IPS DF 6.9 (cell line): ENCODE data around the gene VAC14.
"Not testable (repeated sequence)": the region's sequence is repeated elsewhere in the genome, so short reads cannot be mapped to it uniquely, and the experiment has no call there.

Experiments
- DNase-seq: peaks from one replicate; pipeline ENCODE4 v3.0.0-alpha.2; 2013; ENCODE audit warnings: low read depth, low spot score
- H3K27ac ChIP-seq: one replicate; pipeline ENCODE4 v1.5.1; 2013; ENCODE audit warnings: low read length, control low read depth
- H3K27me3 ChIP-seq: 2 replicates; pipeline ENCODE4 v1.6.1; 2013; ENCODE audit warnings: mild to moderate bottlenecking, low read length; ENCODE audit not compliant: control insufficient read depth, insufficient read depth
- H3K36me3 ChIP-seq: 2 replicates; pipeline ENCODE4 v1.6.1; 2013; ENCODE audit warnings: low read length; ENCODE audit not compliant: control insufficient read depth, insufficient read depth
- H3K4me1 ChIP-seq: 2 replicates; pipeline ENCODE4 v1.6.1; 2013; ENCODE audit warnings: low read length; ENCODE audit not compliant: control insufficient read depth, insufficient read depth
- H3K4me3 ChIP-seq: 2 replicates; pipeline ENCODE4 v1.5.1; 2013; ENCODE audit warnings: mild to moderate bottlenecking, low read length
- H3K9me3 ChIP-seq: 2 replicates; pipeline ENCODE4 v1.6.1; 2013; ENCODE audit warnings: low read length, inconsistent platforms; ENCODE audit not compliant: control insufficient read depth, insufficient read depth
- WGBS: extraction: QIAGEN DNeasy Blood & Tissue Kit; methylation state at CpG from one replicate; pipeline ENCODE4 v1.1.7; 2013; ENCODE audit warnings: mixed read lengths, missing lambda C conversion rate; ENCODE audit not compliant: insufficient read length, insufficient coverage; 5-methylcytosine and 5-hydroxymethylcytosine counted together

Gene VAC14

DNA sequence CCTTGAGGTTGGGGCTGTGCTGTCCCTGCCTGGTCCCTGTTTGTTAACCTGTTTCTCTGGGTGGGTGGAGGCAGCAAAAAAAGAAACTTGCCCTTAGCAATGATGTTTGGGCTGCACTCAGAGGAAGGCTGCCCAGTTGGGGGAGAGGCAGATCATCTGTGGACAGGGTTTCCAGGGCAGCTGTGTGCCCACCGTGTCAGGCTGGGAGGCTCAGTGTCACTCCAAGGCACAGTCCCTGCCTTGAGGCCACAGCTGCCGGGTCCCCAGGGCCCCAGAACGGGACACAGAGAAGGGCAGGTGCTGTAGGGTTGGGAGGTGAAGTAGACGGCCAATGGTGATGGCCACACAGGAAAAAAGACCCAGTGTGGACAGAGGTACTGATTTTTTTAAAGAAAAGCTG lies 150.7 kb downstream of the VAC14 start:
- Histone ChIP-seq H3K27ac (no peak overlapping the region), H3K36me3 (no peaks in the 10 kb centered on the region), H3K27me3 (no peaks in the 10 kb centered on the region), H3K4me3 (no peak overlapping the region), H3K4me1 (no peaks in the 10 kb centered on the region), H3K9me3 (no peaks in the 10 kb centered on the region)
- WGBS, result no CpG with 5 or more reads among the region's 4 CpGs
- DNase-seq, result no peak

DNA sequence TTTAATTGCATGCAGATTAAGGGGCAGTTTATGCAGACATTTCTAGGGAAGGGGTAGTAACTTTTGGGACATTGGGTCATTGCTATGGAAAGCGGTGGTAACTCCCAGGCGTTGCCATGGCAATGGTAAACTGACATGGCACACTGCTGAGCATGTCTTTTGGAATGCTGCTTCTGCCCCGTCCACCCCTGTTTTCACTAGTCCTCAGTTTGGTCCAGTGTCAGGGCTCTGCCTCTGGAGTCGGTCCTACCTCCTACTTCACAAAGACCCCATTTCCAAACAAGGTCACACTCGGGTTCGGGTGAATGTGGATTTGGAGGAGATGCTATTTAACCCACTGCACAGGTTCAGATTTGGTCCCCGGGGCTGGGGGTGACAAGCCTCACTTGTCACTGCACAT lies 151.7 kb downstream of the VAC14 start:
- H3K27ac ChIP-seq, result no peak overlapping the region
- H3K4me1 ChIP-seq, result no peaks in the 10 kb centered on the region
- no peak for DNase-seq
- H3K9me3 ChIP-seq, result no peaks in the 10 kb centered on the region
- H3K36me3 ChIP-seq, result no peaks in the 10 kb centered on the region
- no CpG with 5 or more reads among the region's 7 CpGs for WGBS
- H3K4me3 ChIP-seq, result no peak overlapping the region
- no peaks in the 10 kb centered on the region for H3K27me3 ChIP-seq

GRCh38 chr16:70648606-70649005 lies 152.4 kb downstream of the VAC14 start:
- Histone ChIP-seq H3K4me3 (no peak overlapping the region), H3K36me3 (no peaks in the 10 kb centered on the region), H3K27ac (no peak overlapping the region), H3K27me3 (no peaks in the 10 kb centered on the region), H3K9me3 (no peaks in the 10 kb centered on the region), H3K4me1 (no peaks in the 10 kb centered on the region)
- no CpG with 5 or more reads among the region's 6 CpGs for WGBS
- no peak for DNase-seq

DNA sequence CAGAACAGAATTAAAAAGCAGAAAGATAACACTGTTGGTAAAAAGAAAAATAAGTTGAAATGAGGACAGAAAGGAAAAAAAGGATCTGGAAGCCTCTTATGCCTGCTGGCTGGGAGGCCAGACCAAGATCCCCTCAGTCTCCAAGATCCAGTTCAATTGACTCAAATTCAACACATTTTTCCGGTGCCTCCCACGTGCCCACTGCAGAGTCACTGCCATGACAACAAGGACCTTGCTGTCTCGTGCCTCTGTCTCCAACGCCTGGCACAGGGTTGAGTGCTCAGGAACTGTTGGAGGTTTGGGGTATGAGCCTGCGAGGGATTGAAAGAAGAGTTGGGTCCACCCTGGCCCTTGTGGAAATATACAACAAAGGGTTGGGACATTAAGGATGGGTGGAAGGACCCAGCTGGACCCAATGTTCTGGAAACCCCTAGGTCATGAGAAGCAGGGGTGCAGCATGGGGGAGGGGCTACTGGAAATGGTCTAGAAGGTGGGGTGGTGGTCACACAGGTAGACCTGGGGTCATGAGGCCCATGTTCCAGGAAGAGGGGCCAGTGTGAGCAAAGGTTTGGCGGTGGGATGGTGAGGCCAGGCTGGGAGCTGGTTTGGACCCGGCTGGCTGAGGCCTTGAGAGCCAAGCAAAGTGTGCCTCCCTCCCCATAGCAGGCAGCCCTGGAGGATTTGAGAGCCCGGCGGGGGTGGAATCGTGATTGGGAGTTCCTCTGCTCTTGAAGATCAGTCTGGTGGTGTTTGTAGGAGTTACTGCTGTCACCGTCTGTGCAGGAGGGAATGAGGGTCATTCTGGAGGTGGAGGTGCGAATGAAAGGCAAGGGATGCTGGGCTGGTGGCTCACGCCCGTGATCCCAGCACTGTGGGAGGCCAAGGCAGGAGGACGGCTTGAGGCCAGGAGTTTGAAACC lies 153.3 kb downstream of the VAC14 start:
- Histone ChIP-seq H3K4me1 (no peaks in the 10 kb centered on the region), H3K4me3 (no peak overlapping the region), H3K27me3 (no peaks in the 10 kb centered on the region), H3K9me3 (no peaks in the 10 kb centered on the region), H3K27ac (no peak overlapping the region), H3K36me3 (no peaks in the 10 kb centered on the region)
- WGBS, result no CpG with 5 or more reads among the region's 15 CpGs
- no peak for DNase-seq

GRCh38 chr16:70646260-70647241 lies 154.4 kb downstream of the VAC14 start, which contains the start of gene IL34:
Gene IL34, plus strand, starts transcription at chr16:70646559. Its CDS starts 389 bp downstream, at chr16:70646948.
- DNase-seq, result no peak
- Histone ChIP-seq H3K4me1 (no peaks in the 10 kb centered on the region), H3K36me3 (no peaks in the 10 kb centered on the region), H3K27me3 (no peaks in the 10 kb centered on the region), H3K4me3 (no peak within 1 kb of the TSS), H3K27ac (no peak within 1 kb of the TSS), H3K9me3 (no peaks in the 10 kb centered on the region)
- no CpG with 5 or more reads among the region's 39 CpGs for WGBS

DNA sequence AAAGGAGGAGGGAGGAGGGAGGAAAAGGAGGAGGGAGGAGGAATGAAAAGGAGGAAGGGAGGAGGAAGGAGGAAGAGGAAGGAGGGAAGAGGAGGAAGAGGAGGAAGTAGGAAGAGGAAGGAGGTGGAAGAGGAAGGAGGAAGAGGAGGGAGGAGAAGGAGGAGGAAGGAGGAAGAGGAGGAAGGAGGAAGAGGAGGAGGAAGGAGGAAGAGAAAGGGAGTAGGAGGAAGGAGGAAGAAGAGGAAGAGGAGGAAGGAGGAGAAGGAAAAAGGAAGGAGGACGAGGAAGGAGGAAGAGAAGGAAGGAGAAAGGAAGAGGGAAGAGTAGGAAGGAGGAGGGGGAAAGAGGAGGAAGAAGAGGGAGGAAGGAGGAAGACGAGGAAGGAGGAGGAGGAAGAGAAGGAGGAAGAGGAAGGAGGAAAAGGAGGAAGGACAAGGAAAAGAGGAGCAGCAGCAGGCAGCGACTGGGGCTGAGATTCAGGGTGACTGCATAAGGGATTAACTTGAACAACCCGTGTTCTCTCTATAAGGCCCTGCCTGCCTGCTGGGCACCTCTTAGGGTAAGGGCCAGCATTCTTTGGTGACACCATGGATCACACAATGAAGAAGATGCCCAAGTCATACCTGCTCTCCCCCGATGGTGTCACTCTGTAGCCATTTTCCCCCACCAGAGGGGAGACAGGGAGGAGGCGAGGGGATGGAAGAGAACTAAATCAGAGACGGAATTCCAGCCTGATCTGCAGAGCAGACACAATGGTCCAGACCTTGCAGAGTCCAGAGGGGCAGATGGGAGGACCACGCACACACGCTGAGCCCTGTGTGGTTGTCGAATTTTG lies 156.0 kb downstream of the VAC14 start:
- no peak for DNase-seq
- H3K4me3 ChIP-seq, result no peak overlapping the region
- no peak overlapping the region for H3K27ac ChIP-seq
- no peaks in the 10 kb centered on the region for H3K9me3 ChIP-seq
- no peaks in the 10 kb centered on the region for H3K4me1 ChIP-seq
- no peaks in the 10 kb centered on the region for H3K36me3 ChIP-seq
- H3K27me3 ChIP-seq, result no peaks in the 10 kb centered on the region
- no CpG with 5 or more reads among the region's 10 CpGs for WGBS

DNA sequence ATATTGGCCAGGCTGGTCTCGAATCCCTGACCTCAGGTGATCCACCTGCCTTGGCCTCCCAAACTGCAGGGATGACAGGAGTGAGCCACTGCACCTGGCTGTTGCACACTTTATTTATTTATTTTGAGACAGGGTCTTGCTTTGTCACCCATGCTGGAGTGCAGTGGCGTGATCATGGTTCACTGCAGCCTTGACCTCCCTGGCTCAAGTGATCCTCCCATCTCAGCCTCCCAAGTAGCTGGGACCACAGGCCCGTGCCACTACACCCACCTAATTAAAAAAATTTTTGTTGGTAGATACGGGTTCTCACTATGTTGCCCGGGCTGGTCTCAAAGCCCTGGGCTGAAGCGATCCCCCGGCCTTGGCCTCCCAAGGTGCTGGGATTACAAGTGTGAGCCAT lies 157.7 kb downstream of the VAC14 start:
- not testable (repeated sequence) for H3K4me3 ChIP-seq, H3K9me3 ChIP-seq, H3K27ac ChIP-seq, DNase-seq, H3K36me3 ChIP-seq, H3K4me1 ChIP-seq, H3K27me3 ChIP-seq
- no CpG with 5 or more reads among the region's 7 CpGs for WGBS

- H3K4me1 ChIP-seq, result no peaks in the 10 kb centered on the region
- H3K4me3 ChIP-seq, result no peak overlapping the region
- no peaks in the 10 kb centered on the region for H3K9me3 ChIP-seq
- no peak for DNase-seq
- no peaks in the 10 kb centered on the region for H3K27me3 ChIP-seq
- no CpG with 5 or more reads among the region's 1 CpG for WGBS
- H3K36me3 ChIP-seq, result no peaks in the 10 kb centered on the region
- no peak overlapping the region for H3K27ac ChIP-seq
Measured at GRCh38 chr16:70642633-70643032, 158.3 kb downstream of the VAC14 start.

DNA sequence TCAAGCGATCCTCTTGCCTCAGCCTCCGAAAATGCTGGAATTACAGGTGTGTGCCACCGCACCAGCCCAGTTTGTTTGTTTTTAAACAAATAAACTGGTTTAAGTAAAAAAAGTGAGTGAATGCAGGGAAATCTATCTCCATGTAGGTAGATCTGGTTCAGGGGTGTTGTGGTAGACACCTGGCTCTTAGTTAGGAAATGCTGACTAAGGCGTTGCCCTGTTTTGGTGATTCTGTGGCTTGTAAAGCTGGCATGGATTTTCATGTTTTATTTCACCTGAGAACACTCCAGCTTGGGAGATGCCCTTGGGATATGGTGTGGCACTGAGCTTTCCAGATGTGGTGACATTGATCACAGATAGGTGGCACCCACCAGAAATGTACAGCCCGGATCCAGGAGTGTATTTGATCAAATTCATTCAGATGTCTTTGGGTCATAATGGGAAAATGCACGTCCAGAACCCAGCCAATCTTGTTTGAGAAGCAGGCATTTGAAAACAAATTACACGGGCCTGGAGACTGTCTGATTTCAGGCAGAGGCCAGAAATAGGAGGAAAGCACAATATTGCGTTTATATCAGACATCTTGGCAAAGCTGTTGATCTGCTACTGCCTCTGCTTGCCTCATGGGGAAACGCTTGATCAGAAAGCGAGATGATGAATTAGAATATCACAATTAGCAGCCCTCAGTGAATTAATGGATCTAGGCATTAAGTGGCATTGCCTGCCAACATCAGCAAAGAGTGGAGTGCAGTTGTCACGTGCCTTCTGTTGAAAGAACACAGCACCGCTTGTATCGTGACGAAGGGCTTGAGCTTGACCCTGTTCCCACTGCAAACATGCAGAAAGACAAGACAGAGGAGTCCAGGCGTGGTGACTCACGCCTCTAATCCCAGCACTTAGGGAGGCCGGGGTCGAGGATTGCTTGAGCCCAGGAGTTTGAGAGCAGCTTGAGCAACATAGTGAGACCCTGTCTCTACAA lies 161.9 kb downstream of the VAC14 start:
- H3K4me1 ChIP-seq, result no peaks in the 10 kb centered on the region
- no peaks in the 10 kb centered on the region for H3K9me3 ChIP-seq
- no peak overlapping the region for H3K27ac ChIP-seq
- no peaks in the 10 kb centered on the region for H3K36me3 ChIP-seq
- no peak overlapping the region for H3K4me3 ChIP-seq
- DNase-seq, result no peak
- no peaks in the 10 kb centered on the region for H3K27me3 ChIP-seq
- WGBS, result no CpG with 5 or more reads among the region's 18 CpGs
